Brain microvascular endothelial cell (primary cell): ENCODE results near the gene GLRX5.
A peak's percentile ranks its signal among the peaks of the same experiment; 100 is the strongest.

Experiments used
- DNase-seq: peaks from one replicate; pipeline ENCODE4 v3.0.0-alpha.2; 2020
- H3K27ac ChIP-seq: fragments of 250-450 bp; sonication (Bioruptor Pico); 2 replicates; pipeline ENCODE4 v1.5.1; 2020; ENCODE audit warnings: mild to moderate bottlenecking, moderate library complexity
- H3K27me3 ChIP-seq: fragments of 250-450 bp; sonication (Bioruptor Pico); replicated peaks from 2 replicates; pipeline ENCODE4 v1.5.1; 2020; ENCODE audit warnings: mild to moderate bottlenecking
- H3K36me3 ChIP-seq: fragments of 250-450 bp; sonication (Bioruptor Pico); replicated peaks from 2 replicates; pipeline ENCODE4 v1.5.1; 2020; ENCODE audit warnings: mild to moderate bottlenecking
- H3K4me3 ChIP-seq: 2 replicates; pipeline ENCODE4 v1.5.1; 2011; ENCODE audit warnings: low read depth, mild to moderate bottlenecking, control low read depth, low read length, moderate library complexity
- in situ Hi-C: cut with HindIII; loops from 2 replicates; pipeline ENCODE4 v1.10.0; 2017; ENCODE audit warnings: low sequenced_read_pairs, low pct_ligation_motif_present
- TF ChIP-seq, protein P1 (sequence below): IDR thresholded peaks from 2 replicates; pipeline ENCODE4 v1.5.1; 2011; ENCODE audit warnings: low read depth, mild to moderate bottlenecking, moderate library complexity, low read length, control low read depth, inconsistent platforms; ENCODE audit errors: missing control alignments

Gene GLRX5

DNA sequence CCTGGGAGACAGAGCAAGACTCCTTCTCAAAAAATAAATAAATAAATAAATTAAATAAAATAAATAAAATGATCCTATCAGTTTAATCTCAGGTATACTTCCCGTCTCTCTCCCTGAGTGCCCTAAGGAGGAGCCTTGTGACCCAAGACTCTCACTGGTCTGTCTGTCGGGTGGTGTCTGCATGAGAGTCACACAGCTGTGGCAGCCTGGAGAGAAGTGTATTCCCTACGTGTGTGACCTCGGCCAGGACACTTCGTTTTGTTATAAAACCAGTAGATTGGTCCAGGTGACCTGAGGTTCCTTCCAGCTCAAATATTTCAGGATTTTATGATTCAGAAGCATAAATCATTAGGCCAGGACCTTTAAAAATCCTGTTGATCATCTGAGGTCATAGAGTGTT, 23.2 kb upstream of the GLRX5 start:
- TF ChIP-seq, protein P1, sequence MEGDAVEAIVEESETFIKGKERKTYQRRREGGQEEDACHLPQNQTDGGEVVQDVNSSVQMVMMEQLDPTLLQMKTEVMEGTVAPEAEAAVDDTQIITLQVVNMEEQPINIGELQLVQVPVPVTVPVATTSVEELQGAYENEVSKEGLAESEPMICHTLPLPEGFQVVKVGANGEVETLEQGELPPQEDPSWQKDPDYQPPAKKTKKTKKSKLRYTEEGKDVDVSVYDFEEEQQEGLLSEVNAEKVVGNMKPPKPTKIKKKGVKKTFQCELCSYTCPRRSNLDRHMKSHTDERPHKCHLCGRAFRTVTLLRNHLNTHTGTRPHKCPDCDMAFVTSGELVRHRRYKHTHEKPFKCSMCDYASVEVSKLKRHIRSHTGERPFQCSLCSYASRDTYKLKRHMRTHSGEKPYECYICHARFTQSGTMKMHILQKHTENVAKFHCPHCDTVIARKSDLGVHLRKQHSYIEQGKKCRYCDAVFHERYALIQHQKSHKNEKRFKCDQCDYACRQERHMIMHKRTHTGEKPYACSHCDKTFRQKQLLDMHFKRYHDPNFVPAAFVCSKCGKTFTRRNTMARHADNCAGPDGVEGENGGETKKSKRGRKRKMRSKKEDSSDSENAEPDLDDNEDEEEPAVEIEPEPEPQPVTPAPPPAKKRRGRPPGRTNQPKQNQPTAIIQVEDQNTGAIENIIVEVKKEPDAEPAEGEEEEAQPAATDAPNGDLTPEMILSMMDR, result no peak
- no peaks in the 10 kb centered on the region for H3K36me3 ChIP-seq
- no peak overlapping the region for H3K4me3 ChIP-seq
- no peaks in the 10 kb centered on the region for H3K27me3 ChIP-seq
- no peak overlapping the region for H3K27ac ChIP-seq
- DNase-seq, result no peak
- in situ Hi-C loops, result no loop called here

DNA sequence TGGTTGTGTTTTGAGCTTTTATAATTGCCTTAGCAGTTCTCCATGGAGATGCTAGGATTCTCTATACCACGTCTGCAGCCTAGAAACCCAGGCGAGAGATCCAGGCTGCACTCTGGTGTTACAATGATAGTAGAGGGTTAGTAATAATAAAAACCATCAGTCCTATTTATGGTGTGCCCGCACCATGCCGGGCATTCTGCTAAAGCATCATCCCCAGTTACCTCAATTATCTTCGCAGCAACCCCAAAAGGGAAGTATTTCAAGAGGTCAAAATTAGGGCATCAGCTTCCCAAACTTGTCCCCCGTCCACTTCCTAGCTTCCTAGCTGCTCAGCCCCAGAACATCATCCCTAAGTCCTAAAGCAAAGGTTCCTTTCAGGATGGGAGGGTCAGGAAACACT, 21.6 kb upstream of the GLRX5 start:
- Histone ChIP-seq H3K4me3 (no peak overlapping the region), H3K27me3 (no peaks in the 10 kb centered on the region), H3K36me3 (no peaks in the 10 kb centered on the region), H3K27ac (no peak overlapping the region)
- TF ChIP-seq, protein P1, result no peak
- no peak for DNase-seq
- in situ Hi-C loops, result no loop called here

DNA sequence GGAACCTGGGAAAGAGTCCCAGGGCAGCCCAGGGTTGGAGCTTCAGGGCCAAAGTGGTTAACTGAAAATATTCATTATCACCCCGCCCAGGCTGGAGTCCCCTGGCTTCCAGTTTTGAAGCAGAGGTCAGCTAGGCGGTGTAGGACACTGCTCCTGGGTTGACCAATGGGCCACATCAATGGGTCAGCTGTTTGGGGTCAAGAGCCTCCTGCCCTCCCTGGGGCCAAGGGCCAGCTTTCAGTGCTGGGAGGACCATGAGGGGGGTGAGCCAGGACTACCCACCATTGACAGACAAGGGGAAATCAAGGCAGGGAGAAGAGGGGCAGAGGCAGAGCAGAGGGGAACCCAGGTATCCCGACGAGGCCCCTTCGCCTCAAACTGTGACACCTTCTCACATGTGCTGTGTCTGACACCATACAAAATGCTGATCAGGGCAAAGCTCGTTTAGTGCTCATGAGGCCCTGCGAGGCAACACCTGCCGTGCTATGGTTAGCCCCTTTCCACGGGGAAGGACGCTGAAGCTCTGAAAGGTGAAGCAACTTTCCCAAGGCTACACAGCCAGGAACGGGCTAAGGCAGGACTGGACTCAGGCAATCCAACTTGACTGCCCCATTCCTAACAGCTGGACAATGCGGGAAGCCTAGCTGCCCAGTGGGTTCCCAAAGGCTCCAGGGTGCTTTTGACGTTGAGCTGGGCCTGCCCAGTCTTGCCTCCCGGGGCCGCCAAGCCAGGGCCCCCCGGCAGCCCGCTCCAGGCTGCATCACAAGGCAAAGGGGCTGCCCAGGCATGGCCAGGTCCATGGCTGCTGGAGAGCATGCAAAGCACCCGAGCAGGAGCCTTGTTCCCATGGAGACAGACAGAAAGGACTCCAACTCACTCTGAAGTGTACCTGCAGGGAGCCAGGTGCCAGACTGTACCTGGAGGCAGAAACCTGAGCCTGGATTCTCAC, 20.4 kb upstream of the GLRX5 start:
- TF ChIP-seq, protein P1, result no peak
- no peaks in the 10 kb centered on the region for H3K36me3 ChIP-seq
- DNase-seq, result no peak
- in situ Hi-C loops, result no loop called here
- no peak overlapping the region for H3K4me3 ChIP-seq
- H3K27me3 ChIP-seq, result no peaks in the 10 kb centered on the region
- H3K27ac ChIP-seq, result no peak overlapping the region

DNA sequence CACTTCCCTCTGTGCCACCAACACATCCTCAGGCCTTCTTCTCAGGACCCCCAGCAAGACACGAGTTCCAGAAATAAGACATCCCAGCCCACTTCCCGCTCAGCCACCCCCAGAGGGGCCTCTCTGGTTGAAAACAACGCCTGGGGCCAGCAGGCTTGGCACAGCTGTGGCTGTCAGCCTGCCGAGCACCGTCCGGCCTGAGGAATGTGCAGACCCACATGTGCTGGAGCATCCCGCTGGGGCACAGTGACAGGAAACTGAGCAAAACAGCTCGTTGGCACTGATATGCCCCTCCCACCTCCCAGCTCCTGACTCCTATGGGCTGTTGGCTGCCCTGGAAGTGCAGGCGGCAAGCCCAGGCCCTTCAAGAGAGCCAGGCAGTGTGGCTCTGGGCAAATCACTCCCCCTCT, 19.8 kb upstream of the GLRX5 start:
- no peak overlapping the region for H3K27ac ChIP-seq
- H3K27me3 ChIP-seq, result no peaks in the 10 kb centered on the region
- H3K4me3 ChIP-seq, result peak overlapping the region; percentile 56
- in situ Hi-C loops, result no loop called here
- no peaks in the 10 kb centered on the region for H3K36me3 ChIP-seq
- TF ChIP-seq, protein P1, result no peak
- DNase-seq, result no peak

DNA sequence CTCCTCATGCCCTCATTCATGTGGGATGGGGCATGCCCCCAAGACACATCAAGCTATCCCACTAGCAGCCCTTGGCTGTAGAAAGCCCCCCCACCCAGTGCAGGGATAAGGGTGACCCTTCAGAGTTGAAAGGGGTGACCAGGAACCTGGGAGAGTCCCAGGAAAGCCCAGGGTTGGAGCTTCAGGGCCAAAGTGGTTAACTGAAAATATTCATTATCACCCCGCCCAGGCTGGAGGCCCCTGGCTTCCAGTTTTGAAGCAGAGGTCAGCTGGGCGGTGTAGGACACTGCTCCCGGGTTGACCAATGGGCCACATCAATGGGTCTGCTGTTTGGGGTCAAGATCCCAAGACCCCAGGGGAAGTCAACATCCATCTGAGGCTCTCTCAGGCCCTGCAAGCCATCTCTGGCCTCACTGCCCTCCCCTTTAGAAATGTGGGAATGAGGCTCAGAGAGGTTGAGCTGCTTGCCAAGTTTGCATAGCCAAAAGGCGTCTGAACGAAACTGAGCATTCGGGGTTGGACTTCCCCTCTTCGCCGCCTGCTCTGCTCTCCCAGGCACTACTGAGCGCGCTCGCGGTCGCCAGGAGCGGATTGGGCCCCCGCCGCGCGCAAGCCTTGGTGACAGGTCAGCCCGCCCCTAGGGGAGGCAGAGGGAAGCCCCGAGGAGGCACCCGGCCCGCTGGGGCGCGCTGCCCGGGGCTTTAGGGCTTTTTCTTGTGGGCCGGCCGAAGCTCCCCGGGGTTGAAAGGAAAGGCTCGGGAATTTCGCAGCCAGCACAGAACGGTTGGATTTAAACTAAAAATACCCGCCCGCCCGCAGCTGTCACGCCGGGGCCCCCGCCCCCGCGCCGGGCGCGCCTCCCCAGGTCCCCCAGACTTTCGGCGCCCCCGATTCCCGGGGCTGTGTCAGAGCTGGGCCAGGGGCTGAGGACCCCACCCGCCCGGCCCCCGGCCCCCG, 19.0 kb upstream of the GLRX5 start:
- Histone ChIP-seq H3K36me3 (no peaks in the 10 kb centered on the region), H3K4me3 (peak overlapping the region; percentile 56), H3K27me3 (no peaks in the 10 kb centered on the region), H3K27ac (no peak overlapping the region)
- no peak for DNase-seq
- in situ Hi-C loops, result no loop called here
- TF ChIP-seq, protein P1, result peak; percentile 48
